H9 (cell line): Measurements from ENCODE around the gene FLNA. TPM values are rescaled to one million over a fixed set of nuclear protein-coding genes. Genes with fewer than 3 reads are reported as not detected.

Experiments
- DNase-seq: peaks from one replicate; pipeline ENCODE4 v3.0.0-alpha.2; 2017
- H2AFZ ChIP-seq: one replicate; pipeline ENCODE4 v1.6.1; 2013; ENCODE audit warnings: mild to moderate bottlenecking, low read length, control low read depth, moderate library complexity
- H2AK5ac ChIP-seq: 2 replicates; pipeline ENCODE4 v1.6.1; 2013; ENCODE audit warnings: low read length, control low read depth, mixed read lengths; ENCODE audit not compliant: insufficient read length
- H2BK120ac ChIP-seq: one replicate; pipeline ENCODE4 v1.6.1; 2013; ENCODE audit warnings: low read depth, mild to moderate bottlenecking, low read length, control low read depth, inconsistent platforms; ENCODE audit not compliant: poor library complexity, severe bottlenecking
- H2BK12ac ChIP-seq: 2 replicates; pipeline ENCODE4 v1.6.1; 2013; ENCODE audit warnings: low read length, control low read depth, mixed read lengths, low read depth; ENCODE audit not compliant: insufficient read length
- H2BK15ac ChIP-seq: 2 replicates; pipeline ENCODE4 v1.6.1; 2013; ENCODE audit warnings: low read depth, low read length, control low read depth
- H2BK20ac ChIP-seq: one replicate; pipeline ENCODE4 v1.6.1; 2013; ENCODE audit warnings: low read depth, mild to moderate bottlenecking, low read length, control low read depth, inconsistent platforms; ENCODE audit not compliant: poor library complexity, severe bottlenecking
- H2BK5ac ChIP-seq: 2 replicates; pipeline ENCODE4 v1.6.1; 2013; ENCODE audit warnings: low read length, control low read depth, mixed read lengths; ENCODE audit not compliant: insufficient read length
- H3K14ac ChIP-seq: 2 replicates; pipeline ENCODE4 v1.6.1; 2013; ENCODE audit warnings: low read length, control low read depth; ENCODE audit not compliant: insufficient read depth
- H3K18ac ChIP-seq: 2 replicates; pipeline ENCODE4 v1.6.1; 2013; ENCODE audit warnings: low read depth, mild to moderate bottlenecking, mixed read lengths, low read length, control low read depth; ENCODE audit not compliant: insufficient read length
- H3K23ac ChIP-seq: 2 replicates; pipeline ENCODE4 v1.6.1; 2013; ENCODE audit warnings: low read length, control low read depth, mixed read lengths, low read depth; ENCODE audit not compliant: insufficient read length
- H3K23me2 ChIP-seq: 2 replicates; pipeline ENCODE4 v1.6.1; 2013; ENCODE audit warnings: low read depth, mild to moderate bottlenecking, mixed read lengths, low read length, control low read depth; ENCODE audit not compliant: insufficient read length, poor library complexity, severe bottlenecking
- H3K27ac ChIP-seq: 2 replicates; pipeline ENCODE4 v1.5.1; 2013; ENCODE audit warnings: low read length, control low read depth, mixed read lengths, low read depth; ENCODE audit not compliant: insufficient read length
- H3K27me3 ChIP-seq: 2 replicates; pipeline ENCODE4 v1.6.1; 2013; ENCODE audit warnings: low read length, control low read depth, inconsistent platforms; ENCODE audit not compliant: insufficient read depth
- H3K4ac ChIP-seq: 2 replicates; pipeline ENCODE4 v1.6.1; 2013; ENCODE audit warnings: low read depth, mild to moderate bottlenecking, control low read depth, inconsistent platforms, low read length, moderate library complexity
- H3K4me1 ChIP-seq: 2 replicates; pipeline ENCODE4 v1.6.1; 2013; ENCODE audit warnings: low read length, control low read depth, inconsistent platforms; ENCODE audit not compliant: insufficient read depth
- H3K4me2 ChIP-seq: 2 replicates; pipeline ENCODE4 v1.6.1; 2013; ENCODE audit warnings: low read length, control low read depth, mixed read lengths; ENCODE audit not compliant: insufficient read length, insufficient read depth
- H3K56ac ChIP-seq: 2 replicates; pipeline ENCODE4 v1.6.1; 2013; ENCODE audit warnings: low read depth, mild to moderate bottlenecking, mixed read lengths, low read length, control low read depth; ENCODE audit not compliant: insufficient read length
- H3K79me1 ChIP-seq: 2 replicates; pipeline ENCODE4 v1.6.1; 2013; ENCODE audit warnings: low read depth, mild to moderate bottlenecking, moderate library complexity, low read length, control low read depth, inconsistent platforms; ENCODE audit not compliant: insufficient read depth, poor library complexity, severe bottlenecking
- H3K79me2 ChIP-seq: 2 replicates; pipeline ENCODE4 v1.6.1; 2013; ENCODE audit warnings: low read length, control low read depth, inconsistent platforms; ENCODE audit not compliant: insufficient read depth
- H3K9ac ChIP-seq: 2 replicates; pipeline ENCODE4 v1.6.1; 2013; ENCODE audit warnings: low read length, control low read depth, mixed read lengths; ENCODE audit not compliant: insufficient read length; ENCODE audit errors: extremely low read depth
- H3K9me3 ChIP-seq: one replicate; pipeline ENCODE4 v1.6.1; 2013; ENCODE audit warnings: low read depth, low read length, inconsistent platforms; ENCODE audit not compliant: control insufficient read depth
- H3T11ph ChIP-seq: one replicate; pipeline ENCODE4 v1.6.1; 2013; ENCODE audit warnings: mild to moderate bottlenecking, low read length, control low read depth, inconsistent platforms
- H4K20me1 ChIP-seq: one replicate; pipeline ENCODE4 v1.6.1; 2013; ENCODE audit not compliant: control insufficient read depth, insufficient read length, insufficient read depth
- H4K5ac ChIP-seq: 2 replicates; pipeline ENCODE4 v1.6.1; 2013; ENCODE audit warnings: low read depth, mild to moderate bottlenecking, mixed read lengths, low read length, control low read depth; ENCODE audit not compliant: insufficient read length
- H4K8ac ChIP-seq: replicated peaks from 2 replicates; pipeline ENCODE4 v1.6.1; 2013; ENCODE audit warnings: low read length, control low read depth, mixed read lengths, low read depth; ENCODE audit not compliant: insufficient read length
- H4K91ac ChIP-seq: 2 replicates; pipeline ENCODE4 v1.6.1; 2013; ENCODE audit warnings: low read depth, mild to moderate bottlenecking, moderate library complexity, mixed read lengths, low read length, control low read depth; ENCODE audit not compliant: insufficient read length
- H3K27ac Mint-ChIP-seq, 3 experiments: 2 replicates in 2 of 3; 3 replicates in 1 of 3; pipeline ENCODE4 v1.8.0; 2020 to 2021; ENCODE audit warnings: mixed read lengths in 3 of 3, mild to moderate bottlenecking in 1 of 3, moderate library complexity in 1 of 3
- H3K27me3 Mint-ChIP-seq: 2 replicates; pipeline ENCODE4 v1.8.0; 2021; ENCODE audit warnings: low read depth, mild to moderate bottlenecking, moderate library complexity, mixed read lengths
- H3K36me3 Mint-ChIP-seq, 3 experiments: 2 replicates in 2 of 3; 3 replicates in 1 of 3; pipeline ENCODE4 v1.8.0; 2020 to 2021; ENCODE audit warnings: low read depth in 3 of 3, mixed read lengths in 3 of 3; ENCODE audit not compliant: insufficient read depth in 1 of 3
- H3K4me1 Mint-ChIP-seq, 2 experiments: 2 replicates each; pipeline ENCODE4 v1.8.0; 2020; ENCODE audit warnings: mixed read lengths in 2 of 2
- H3K4me3 Mint-ChIP-seq, 2 experiments: 2 replicates in 1 of 2; 3 replicates in 1 of 2; pipeline ENCODE4 v1.8.0; 2020 to 2021; ENCODE audit warnings: mild to moderate bottlenecking in 2 of 2, mixed read lengths in 2 of 2, moderate library complexity in 1 of 2
- H3K9me3 Mint-ChIP-seq, 2 experiments: 2 replicates in 1 of 2; 3 replicates in 1 of 2; pipeline ENCODE4 v1.8.0; 2020; ENCODE audit warnings: mild to moderate bottlenecking in 2 of 2, mixed read lengths in 2 of 2, moderate library complexity in 1 of 2
- CTCF ChIP-seq: fragments of 200-600 bp; sonication (generic); conservative IDR thresholded peaks from 3 replicates; pipeline ENCODE4 v1.8.0; 2021; ENCODE audit warnings: antibody characterized with exemption, mild to moderate bottlenecking
- WGBS: extraction: QIAGEN DNeasy Blood & Tissue Kit; methylation state at CpG from one replicate; pipeline ENCODE4 v1.1.7; 2013; ENCODE audit warnings: missing lambda C conversion rate, low lambda C conversion rate, mixed read lengths; ENCODE audit not compliant: insufficient read length; ENCODE audit errors: extremely low coverage; 5-methylcytosine and 5-hydroxymethylcytosine counted together
- total RNA-seq: library from RNA; stranded (reverse); gene quantifications from 2 replicates; pipeline ENCODE4 v1.2.1, GENCODE V29; 2021

Gene FLNA
- total RNA-seq, 1 experiment from 2014 or later, result 957 TPM

- H3K36me3 Mint-ChIP-seq, result peaks cover 12 to 25% (median 16%) of the 10 kb centered on the region in 3 experiments
- Histone ChIP-seq H3K23ac (no peak within 1 kb of the TSS), H3K14ac (no peak within 1 kb of the TSS; the same call in 1 of the 2 replicates), H4K5ac (no peak within 1 kb of the TSS), H2BK12ac (no peak within 1 kb of the TSS), H2BK20ac (no peak within 1 kb of the TSS), H3K9me3 (peaks cover 15% of the 10 kb centered on the region), H3T11ph (no peak within 1 kb of the TSS), H3K56ac (no peak within 1 kb of the TSS), H3K4me2 (peak within 1 kb of the TSS; percentile 20), H3K79me2 (no peaks in the 10 kb centered on the region), H3K9ac (no peak within 1 kb of the TSS), H3K18ac (no peak within 1 kb of the TSS), H2BK120ac (no peak within 1 kb of the TSS), H2BK15ac (no peak within 1 kb of the TSS), H2BK5ac (no peak within 1 kb of the TSS), H4K20me1 (no peaks in the 10 kb centered on the region), H2AK5ac (no peak within 1 kb of the TSS), H4K8ac (no peak within 1 kb of the TSS), H3K79me1 (no peaks in the 10 kb centered on the region), H3K23me2 (peaks cover 4% of the 10 kb centered on the region), H3K27me3 (no peaks in the 10 kb centered on the region), H3K4ac (no peak within 1 kb of the TSS), H2AFZ (no peak within 1 kb of the TSS), H3K27ac (no peak within 1 kb of the TSS), H4K91ac (no peak within 1 kb of the TSS), H3K4me1 (no peaks in the 10 kb centered on the region)
- peaks cover 10 to 15% of the 10 kb centered on the region in 2 experiments for H3K4me1 Mint-ChIP-seq
- peak within 1 kb of the TSS; percentile 47 to 68 for H3K4me3 Mint-ChIP-seq
- H3K9me3 Mint-ChIP-seq, result peaks cover 53 to 64% of the 10 kb centered on the region in 2 experiments
- TF ChIP-seq CTCF, result no peak
- peak within 1 kb of the TSS in 2 of 3 experiments; percentile 57 to 69; a peak in 5 of 7 replicates for H3K27ac Mint-ChIP-seq
- DNase-seq, result peak; percentile 97
- no peaks in the 10 kb centered on the region for H3K27me3 Mint-ChIP-seq
- WGBS, result no CpG with 5 or more reads among the region's 26 CpGs
Observed at GRCh38 chrX:154409222-154409871, 34.9 kb upstream of the FLNA start, which contains the start of gene DNASE1L1. Gene DNASE1L1, minus strand, starts transcription at chrX:154409254. Its CDS starts 3,686 bp downstream, at chrX:154405568.
